Cardiac atrium fibroblast (primary cell): ENCODE data around the gene MARCKS. TPM values are rescaled to one million over a fixed set of nuclear protein-coding genes. Genes with fewer than 3 reads are reported as not detected.

ENCODE experiments used
- total RNA-seq: library from RNA; depleted of rRNA; stranded (reverse); fragments of >200 nt; gene quantifications from 2 replicates; pipeline ENCODE4 v1.2.3, GENCODE V29; 2015

MARCKS gene, protein sequence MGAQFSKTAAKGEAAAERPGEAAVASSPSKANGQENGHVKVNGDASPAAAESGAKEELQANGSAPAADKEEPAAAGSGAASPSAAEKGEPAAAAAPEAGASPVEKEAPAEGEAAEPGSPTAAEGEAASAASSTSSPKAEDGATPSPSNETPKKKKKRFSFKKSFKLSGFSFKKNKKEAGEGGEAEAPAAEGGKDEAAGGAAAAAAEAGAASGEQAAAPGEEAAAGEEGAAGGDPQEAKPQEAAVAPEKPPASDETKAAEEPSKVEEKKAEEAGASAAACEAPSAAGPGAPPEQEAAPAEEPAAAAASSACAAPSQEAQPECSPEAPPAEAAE
- total RNA-seq: 65.3 and 82.0 TPM in 2 replicates

DNA sequence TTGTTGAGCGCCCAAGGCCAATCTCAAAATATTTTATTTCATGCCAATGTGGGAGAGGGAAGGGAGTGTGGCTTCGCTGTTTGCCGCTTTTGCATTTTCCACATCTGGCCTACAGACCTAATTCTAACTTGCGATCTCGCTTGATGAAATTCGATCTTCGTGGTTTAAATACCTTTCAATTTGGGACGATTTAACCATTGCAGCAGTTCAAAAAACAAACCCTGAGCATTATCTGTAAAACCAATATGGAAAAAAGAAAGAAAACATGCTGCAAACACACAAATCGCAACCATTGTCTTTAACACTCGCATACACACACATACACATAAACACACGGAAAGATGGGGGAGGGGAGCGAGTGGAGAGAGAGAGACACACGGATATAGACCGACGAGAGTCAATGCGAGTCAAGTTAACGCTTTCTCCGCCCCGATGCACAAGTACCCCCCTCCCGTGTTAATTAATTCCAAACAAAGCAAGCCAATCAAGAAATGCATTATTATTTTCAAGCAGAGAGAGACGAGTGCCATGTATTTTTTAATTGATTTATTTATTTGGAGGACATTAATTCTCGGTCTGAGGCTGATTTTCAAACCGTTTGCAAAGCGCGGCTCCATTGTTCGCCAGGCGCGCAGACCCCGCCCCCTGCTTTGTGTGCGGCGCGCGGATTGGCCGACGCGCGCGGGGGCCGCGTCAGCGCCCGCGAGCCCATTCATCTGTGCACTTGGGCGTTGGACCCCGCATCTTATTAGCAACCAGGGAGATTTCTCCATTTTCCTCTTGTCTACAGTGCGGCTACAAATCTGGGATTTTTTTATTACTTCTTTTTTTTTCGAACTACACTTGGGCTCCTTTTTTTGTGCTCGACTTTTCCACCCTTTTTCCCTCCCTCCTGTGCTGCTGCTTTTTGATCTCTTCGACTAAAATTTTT lies at the start of gene MARCKS:
Gene MARCKS, plus strand, starts transcription at position 721 of the 931 bp plus-strand sequence. CDS start 401 bp downstream, outside the sequence.

Other genes with a start within 250 kb of the MARCKS start
- 31.4 and 61.6 TPM in 2 replicates for gene HDAC2, start 113.8 kb downstream of the MARCKS start, total RNA-seq